Keratinocyte (primary cell): Measurements from ENCODE around the gene SMIM38. TPM values are rescaled to one million over a fixed set of nuclear protein-coding genes. Genes with fewer than 3 reads are reported as not detected.

Experiments
- DNase-seq: peaks from one replicate; pipeline ENCODE4 v3.0.0-alpha.2; 2011; ENCODE audit warnings: low read depth, missing footprints, low spot score
- FAIRE-seq: peaks from 2 replicates; lab custom pipeline; 2011; peaks lifted over from hg19 to GRCh38; lab: Jason Lieb, UNC
- H2AFZ ChIP-seq: 2 replicates; pipeline ENCODE4 v1.6.0; 2012; ENCODE audit warnings: low read length, control low read depth, inconsistent platforms; ENCODE audit not compliant: control insufficient read depth
- H3K27ac ChIP-seq: 2 replicates; pipeline ENCODE4 v1.5.1; 2011; ENCODE audit warnings: low read length; ENCODE audit not compliant: control insufficient read depth, insufficient read depth
- H3K27me3 ChIP-seq: 3 replicates; pipeline ENCODE4 v1.6.0; 2011; ENCODE audit warnings: low read length; ENCODE audit not compliant: control insufficient read depth, insufficient read depth; ENCODE audit errors: extremely low read depth
- H3K36me3 ChIP-seq, 2 experiments: 2 replicates in 1 of 2; 3 replicates in 1 of 2; pipeline ENCODE4 v1.5.1; 2011; ENCODE audit warnings: low read length in 2 of 2, mild to moderate bottlenecking in 1 of 2; ENCODE audit not compliant: control insufficient read depth in 2 of 2, insufficient read depth in 2 of 2; ENCODE audit errors: extremely low read depth in 1 of 2
- H3K4me1 ChIP-seq: 3 replicates; pipeline ENCODE4 v1.5.1; 2011; ENCODE audit warnings: low read length; ENCODE audit not compliant: control insufficient read depth, insufficient read depth; ENCODE audit errors: extremely low read depth
- H3K4me2 ChIP-seq: 3 replicates; pipeline ENCODE4 v1.6.0; 2011; ENCODE audit warnings: low read depth, low read length; ENCODE audit not compliant: control insufficient read depth, insufficient read depth; ENCODE audit errors: extremely low read depth
- H3K4me3 ChIP-seq, 3 experiments: fragments of 200-600 bp in 1 of 3; sonication (generic) in 1 of 3; 2 replicates in 2 of 3; 3 replicates in 1 of 3; pipeline ENCODE4 v1.5.1; 2011 to 2016; ENCODE audit warnings: low read length in 3 of 3, mild to moderate bottlenecking in 3 of 3, control low read depth in 2 of 3, inconsistent platforms in 1 of 3, low read depth in 1 of 3, mixed read lengths in 1 of 3, mixed run types in 1 of 3, moderate library complexity in 1 of 3; ENCODE audit not compliant: control insufficient read depth in 2 of 3, insufficient read depth in 2 of 3; ENCODE audit errors: extremely low read depth in 1 of 3
- H3K79me2 ChIP-seq: 2 replicates; pipeline ENCODE4 v1.6.0; 2012; ENCODE audit warnings: low read length; ENCODE audit not compliant: control insufficient read depth, insufficient read depth
- H3K9ac ChIP-seq: 3 replicates; pipeline ENCODE4 v1.6.0; 2011; ENCODE audit warnings: low read length; ENCODE audit not compliant: control insufficient read depth, insufficient read depth; ENCODE audit errors: extremely low read depth
- H3K9me1 ChIP-seq: 3 replicates; pipeline ENCODE4 v1.6.0; 2011; ENCODE audit warnings: low read length; ENCODE audit not compliant: control insufficient read depth, insufficient read depth; ENCODE audit errors: extremely low read depth
- H3K9me3 ChIP-seq: 2 replicates; pipeline ENCODE4 v1.5.1; 2012; ENCODE audit warnings: low read depth, low read length; ENCODE audit not compliant: control insufficient read depth
- H4K20me1 ChIP-seq: 3 replicates; pipeline ENCODE4 v1.6.0; 2011; ENCODE audit warnings: low read length; ENCODE audit not compliant: control insufficient read depth, insufficient read depth; ENCODE audit errors: extremely low read depth
- CTCF ChIP-seq, 3 experiments: IDR thresholded peaks in 1 of 3; conservative IDR thresholded peaks in 1 of 3; optimal IDR thresholded peaks in 1 of 3; 2 replicates in 2 of 3; 3 replicates in 1 of 3; pipeline versions ENCODE3 to v1.5.1; 2011; ENCODE audit warnings: low read length in 3 of 3, mild to moderate bottlenecking in 3 of 3, moderate library complexity in 2 of 3, control low read depth in 1 of 3, inconsistent platforms in 1 of 3; ENCODE audit not compliant: insufficient read depth in 2 of 3; ENCODE audit errors: extremely low read depth in 1 of 3
- EZH2 ChIP-seq: IDR thresholded peaks from one replicate; pipeline ENCODE4 v1.6.1; 2012; ENCODE audit warnings: inconsistent platforms, mild to moderate bottlenecking, low read length, moderate library complexity
- dilution Hi-C: fragments of 300-500 bp; cut with MboI; formaldehyde crosslinking; loops from one replicate; pipeline ENCODE4 v1.7.0; 2020; ENCODE audit warnings: low sequenced_read_pairs; ENCODE audit not compliant: extremely low pct_ligation_motif_present
- polyA plus RNA-seq, 5 experiments: library from polyadenylated mRNA; depleted of rRNA in 3 of 5; stranded (reverse) in 3 of 5; stranded (forward) in 1 of 5; unstranded in 1 of 5; fragments of >200 nt; gene quantifications; 1 replicate in 1 of 5; 2 replicates in 3 of 5; 3 replicates in 1 of 5; pipeline versions ENCODE4 v1.2.1 to v1.2.3, GENCODE V29; 2011 to 2012; ENCODE audit warnings: missing spikeins in 2 of 5, low read depth in 1 of 5, low replicate concordance in 1 of 5

The SMIM38 gene
- polyA plus RNA-seq, 1 donor (not counting 4 experiments of a cell fraction or from before 2014, with no cell fraction given), result not detected

DNA sequence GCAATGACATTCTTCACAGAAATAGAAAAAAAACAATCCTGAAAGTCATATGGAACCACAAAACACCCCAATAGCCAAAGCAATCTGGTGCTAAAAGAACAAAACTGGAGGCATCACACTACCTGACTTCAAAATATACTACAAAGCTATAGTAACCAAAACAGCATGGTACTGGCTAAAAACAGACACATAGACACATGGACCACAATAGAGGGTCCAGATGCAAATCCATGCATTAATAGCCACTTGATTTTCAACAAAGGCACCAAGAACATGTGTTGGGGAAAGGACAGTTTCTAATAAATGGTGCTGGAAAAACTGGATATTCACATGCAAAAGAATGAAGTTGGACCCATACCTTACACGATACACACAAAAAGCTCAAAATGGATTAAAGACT is 27.9 kb upstream of the SMIM38 start:
- no peak overlapping the region for H3K9ac ChIP-seq

GRCh38 chr11:69129053-69129452 is 26.7 kb upstream of the SMIM38 start:
- no peaks in the 10 kb centered on the region for H3K4me1 ChIP-seq
- dilution Hi-C loops, result no loop called here
- H3K4me2 ChIP-seq, result no peak overlapping the region
- no peaks in the 10 kb centered on the region for H3K9me1 ChIP-seq
- H3K27me3 ChIP-seq, result no peaks in the 10 kb centered on the region
- TF ChIP-seq EZH2, result no peak
- no peak for TF ChIP-seq CTCF (optimal IDR thresholded peaks at IDR 0.05 in 1 of 3, IDR thresholded peaks at IDR 0.05 in 1 of 3, conservative IDR thresholded peaks at IDR 0.05 in 1 of 3; ENCODE audit: extremely low read depth in 1 of 3, insufficient read depth in 2 of 3, low read length in 3 of 3)
- peaks cover 3% of the 10 kb centered on the region for H3K9me3 ChIP-seq
- no peak overlapping the region for H2AFZ ChIP-seq
- H4K20me1 ChIP-seq, result no peaks in the 10 kb centered on the region
- FAIRE-seq (no peak), DNase-seq (no peak)
- no peaks in the 10 kb centered on the region for H3K79me2 ChIP-seq
- no peak overlapping the region for H3K9ac ChIP-seq
- H3K36me3 ChIP-seq, result no peaks in the 10 kb centered on the region
- no peak overlapping the region for H3K4me3 ChIP-seq
- no peak overlapping the region for H3K27ac ChIP-seq

More for the DNA sequence above, 27.9 kb upstream of the SMIM38 start:
- Histone ChIP-seq H4K20me1 (no peaks in the 10 kb centered on the region), H2AFZ (no peak overlapping the region), H3K27me3 (no peaks in the 10 kb centered on the region), H3K4me2 (no peak overlapping the region), H3K4me1 (peaks cover 10% of the 10 kb centered on the region), H3K36me3 (no peaks in the 10 kb centered on the region), H3K4me3 (no peak overlapping the region), H3K9me3 (peaks cover 3% of the 10 kb centered on the region), H3K9me1 (no peaks in the 10 kb centered on the region), H3K27ac (no peak overlapping the region), H3K79me2 (no peaks in the 10 kb centered on the region)
- FAIRE-seq (no peak), DNase-seq (no peak)
- TF ChIP-seq CTCF (optimal IDR thresholded peaks at IDR 0.05 in 1 of 3, IDR thresholded peaks at IDR 0.05 in 1 of 3, conservative IDR thresholded peaks at IDR 0.05 in 1 of 3; ENCODE audit: extremely low read depth in 1 of 3, insufficient read depth in 2 of 3, low read length in 3 of 3) (no peak), EZH2 (no peak)
- dilution Hi-C loops, result no loop called here
